Gastrocnemius medialis (tissue), 4 donors: ENCODE results near the gene PRM1. TPM values are rescaled to one million over a fixed set of nuclear protein-coding genes. Genes with fewer than 3 reads are reported as not detected.

ENCODE experiments used
- ATAC-seq, 2 donors: fragments of 150-250 bp; one replicate each; pipeline ENCODE4 v1.9.1; 2016
- DNase-seq, 2 donors: peaks; one replicate each; pipeline ENCODE4 v3.0.0-alpha.2; 2019
- H3K27ac ChIP-seq, 4 donors: fragments of 200-600 bp; sonication (generic); 1 replicate in 1 of 4; 2 replicates in 3 of 4; pipeline ENCODE4 v1.5.1; 2016 to 2018; ENCODE audit warnings: mild to moderate bottlenecking in 2 of 4, moderate library complexity in 1 of 4
- H3K27me3 ChIP-seq, 3 donors: fragments of 200-600 bp; sonication (generic) in 2 of 3; 1 replicate in 1 of 3; 2 replicates in 2 of 3; pipeline versions ENCODE4 v1.5.1 to v1.6.0; 2016 to 2019; ENCODE audit warnings: mild to moderate bottlenecking in 1 of 3, moderate library complexity in 1 of 3
- H3K36me3 ChIP-seq, 2 donors: fragments of 200-600 bp; sonication (generic) in 1 of 2; one replicate each; pipeline ENCODE4 v1.5.1; 2017 to 2018
- H3K4me1 ChIP-seq, 2 donors: fragments of 200-600 bp; sonication (generic) in 1 of 2; one replicate each; pipeline ENCODE4 v1.5.1; 2016 to 2017; ENCODE audit warnings: mild to moderate bottlenecking in 2 of 2
- H3K4me3 ChIP-seq, 4 donors: fragments of 200-600 bp; sonication (generic) in 3 of 4; 1 replicate in 1 of 4; 2 replicates in 3 of 4; pipeline ENCODE4 v1.5.1; 2016 to 2019; ENCODE audit warnings: mild to moderate bottlenecking in 2 of 4
- H3K9me3 ChIP-seq, 3 donors: fragments of 200-600 bp; sonication (generic) in 2 of 3; 1 replicate in 1 of 3; 2 replicates in 2 of 3; pipeline ENCODE4 v1.5.1; 2016 to 2019
- POLR2A ChIP-seq, 2 donors: fragments of 450-650 bp; IDR thresholded peaks; one replicate each; pipeline ENCODE4 v1.6.1; 2017; ENCODE audit warnings: antibody characterized with exemption in 2 of 2, mild to moderate bottlenecking in 2 of 2, moderate library complexity in 2 of 2
- in situ Hi-C, 4 donors: fragments of 200-750 bp; cut with MboI; loops; one replicate each; pipeline versions ENCODE4 v1.15.0 to v1.8.0; 2017; ENCODE audit warnings: low sequenced_read_pairs in 4 of 4
- intact Hi-C: fragments of 100-400 bp; cut with DNase I; formaldehyde crosslinking; loops from one replicate; pipeline ENCODE4 v1.15.1; 2023; ENCODE audit warnings: low total_unique reads
- total RNA-seq, 4 donors: library from RNA; depleted of rRNA; stranded (reverse); fragments of >200 nt; gene quantifications; one replicate each; pipeline versions ENCODE4 v1.1.0 to v1.2.3, GENCODE V29; 2016
- TF ChIP-seq, protein P1 (sequence below), 5 experiments: fragments of 450-650 bp in 3 of 5; fragments of 200-600 bp in 2 of 5; sonication (generic) in 2 of 5; IDR thresholded peaks in 4 of 5; conservative IDR thresholded peaks in 1 of 5; 1 replicate in 4 of 5; 2 replicates in 1 of 5; pipeline ENCODE4 v1.5.1; 2016 to 2019; ENCODE audit warnings: antibody characterized with exemption in 5 of 5, mild to moderate bottlenecking in 3 of 5, moderate library complexity in 3 of 5

The PRM1 gene
- total RNA-seq, 4 donors from 2014 or later: not detected

DNA sequence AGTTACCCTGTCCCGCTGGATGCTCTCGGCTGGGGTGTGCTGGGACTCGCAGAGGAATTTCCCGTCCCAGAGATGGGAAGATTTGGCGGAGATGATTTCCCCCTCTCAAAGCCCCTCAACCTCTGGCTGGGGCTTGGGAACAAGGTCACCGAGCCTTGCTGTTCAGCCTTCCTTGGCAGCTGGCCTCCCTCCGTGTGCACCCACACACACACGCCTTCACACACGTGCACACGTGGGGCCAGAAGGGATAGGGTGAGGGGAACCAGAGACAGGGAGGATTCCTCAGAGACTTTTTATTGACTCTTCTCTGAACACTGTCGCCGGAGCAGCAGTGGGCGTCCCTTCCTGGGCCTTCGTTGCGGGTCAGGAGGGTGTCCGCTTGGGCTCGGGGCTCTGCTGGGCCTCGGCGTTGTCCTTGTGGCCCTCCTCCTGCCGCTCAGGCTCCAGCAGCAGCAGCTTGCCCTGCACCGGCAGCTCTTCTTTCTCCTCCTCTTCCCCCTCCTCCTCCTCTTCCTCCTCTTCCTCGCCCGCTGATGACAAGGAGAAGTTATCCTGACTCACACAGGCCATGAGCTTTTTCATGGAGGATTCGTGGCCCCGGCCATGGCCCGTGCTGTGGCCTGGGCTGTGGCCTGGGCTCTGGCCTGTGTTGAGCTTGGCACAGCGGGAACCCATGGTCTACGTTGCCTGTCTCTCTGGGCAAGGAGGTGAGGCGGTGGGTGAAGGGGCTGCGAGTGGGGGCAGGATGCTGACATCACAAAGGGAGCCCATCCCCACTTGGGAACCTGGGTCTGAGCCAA, 8.0 kb downstream of the PRM1 start, which contains the start of gene PRM3:
Gene PRM3, minus strand, starts transcription at position 709 of the 800 bp plus-strand sequence. Its CDS starts 34 bp downstream, at position 675.
- Histone ChIP-seq H3K4me1 (no peaks in the 10 kb centered on the region), H3K9me3 (no peaks in the 10 kb centered on the region), H3K27me3 (no peaks in the 10 kb centered on the region), H3K36me3 (no peaks in the 10 kb centered on the region), H3K4me3 (no peak within 1 kb of the TSS), H3K27ac (no peak within 1 kb of the TSS)
- ATAC-seq: no peak
- intact Hi-C loops: no loop called here
- no peak for DNase-seq
- in situ Hi-C loops: no loop called here
- TF ChIP-seq POLR2A (IDR thresholded peaks at IDR 0.05): no peak
- TF ChIP-seq, protein P1, sequence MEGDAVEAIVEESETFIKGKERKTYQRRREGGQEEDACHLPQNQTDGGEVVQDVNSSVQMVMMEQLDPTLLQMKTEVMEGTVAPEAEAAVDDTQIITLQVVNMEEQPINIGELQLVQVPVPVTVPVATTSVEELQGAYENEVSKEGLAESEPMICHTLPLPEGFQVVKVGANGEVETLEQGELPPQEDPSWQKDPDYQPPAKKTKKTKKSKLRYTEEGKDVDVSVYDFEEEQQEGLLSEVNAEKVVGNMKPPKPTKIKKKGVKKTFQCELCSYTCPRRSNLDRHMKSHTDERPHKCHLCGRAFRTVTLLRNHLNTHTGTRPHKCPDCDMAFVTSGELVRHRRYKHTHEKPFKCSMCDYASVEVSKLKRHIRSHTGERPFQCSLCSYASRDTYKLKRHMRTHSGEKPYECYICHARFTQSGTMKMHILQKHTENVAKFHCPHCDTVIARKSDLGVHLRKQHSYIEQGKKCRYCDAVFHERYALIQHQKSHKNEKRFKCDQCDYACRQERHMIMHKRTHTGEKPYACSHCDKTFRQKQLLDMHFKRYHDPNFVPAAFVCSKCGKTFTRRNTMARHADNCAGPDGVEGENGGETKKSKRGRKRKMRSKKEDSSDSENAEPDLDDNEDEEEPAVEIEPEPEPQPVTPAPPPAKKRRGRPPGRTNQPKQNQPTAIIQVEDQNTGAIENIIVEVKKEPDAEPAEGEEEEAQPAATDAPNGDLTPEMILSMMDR (IDR thresholded peaks at IDR 0.05 in 4 of 5, conservative IDR thresholded peaks at IDR 0.05 in 1 of 5): no peak

DNA sequence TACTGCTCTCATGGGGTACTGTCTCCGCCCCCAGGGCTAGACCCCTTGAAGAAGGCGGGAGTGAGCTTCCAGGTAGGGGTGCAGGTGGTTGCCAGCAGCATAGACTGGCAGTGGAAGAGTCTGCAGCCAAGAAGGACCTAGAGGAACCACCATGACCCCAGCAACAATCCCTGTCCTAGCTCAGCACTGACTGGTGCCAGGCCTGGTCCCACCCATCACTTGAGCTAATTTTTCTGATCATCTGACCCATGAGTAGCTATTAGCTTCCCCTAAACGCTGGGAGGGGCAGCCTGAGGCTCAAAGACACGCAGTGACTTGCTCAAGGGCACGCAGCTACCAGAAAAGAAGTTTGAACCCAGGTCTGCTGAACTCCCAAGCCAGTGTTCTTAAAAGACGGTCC, 8.6 kb downstream of the PRM1 start:
- Histone ChIP-seq H3K4me3 (no peak overlapping the region), H3K9me3 (no peaks in the 10 kb centered on the region), H3K27ac (no peak overlapping the region), H3K27me3 (no peaks in the 10 kb centered on the region), H3K4me1 (no peaks in the 10 kb centered on the region), H3K36me3 (no peaks in the 10 kb centered on the region)
- intact Hi-C loops (no loop called here), in situ Hi-C loops (no loop called here)
- TF ChIP-seq, protein P1 (IDR thresholded peaks at IDR 0.05 in 4 of 5, conservative IDR thresholded peaks at IDR 0.05 in 1 of 5): no peak
- TF ChIP-seq POLR2A (IDR thresholded peaks at IDR 0.05): no peak
- DNase-seq (no peak), ATAC-seq (no peak)

DNA sequence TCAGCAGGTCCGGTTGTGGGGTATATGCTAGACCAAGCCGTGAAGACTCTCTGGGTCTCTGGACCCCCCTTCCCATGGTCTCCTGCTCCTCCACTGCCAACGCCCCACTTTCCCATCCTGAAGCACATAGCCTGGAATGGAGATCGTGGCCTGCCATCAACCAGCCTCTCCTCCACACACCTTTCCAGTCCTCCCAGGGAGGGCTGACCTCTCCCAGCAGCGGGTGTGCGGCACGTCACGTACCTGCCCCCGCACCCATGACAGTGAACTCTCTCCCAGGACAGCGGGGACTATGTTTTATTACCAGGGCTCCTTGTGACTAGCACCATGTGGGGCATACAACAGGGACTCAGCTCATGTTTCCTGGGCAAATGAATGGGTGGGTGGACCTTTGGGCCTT, 9.5 kb downstream of the PRM1 start:
- TF ChIP-seq POLR2A (IDR thresholded peaks at IDR 0.05): no peak
- TF ChIP-seq, protein P1 (IDR thresholded peaks at IDR 0.05 in 4 of 5, conservative IDR thresholded peaks at IDR 0.05 in 1 of 5): no peak
- no peak for ATAC-seq
- no peak for DNase-seq

DNA sequence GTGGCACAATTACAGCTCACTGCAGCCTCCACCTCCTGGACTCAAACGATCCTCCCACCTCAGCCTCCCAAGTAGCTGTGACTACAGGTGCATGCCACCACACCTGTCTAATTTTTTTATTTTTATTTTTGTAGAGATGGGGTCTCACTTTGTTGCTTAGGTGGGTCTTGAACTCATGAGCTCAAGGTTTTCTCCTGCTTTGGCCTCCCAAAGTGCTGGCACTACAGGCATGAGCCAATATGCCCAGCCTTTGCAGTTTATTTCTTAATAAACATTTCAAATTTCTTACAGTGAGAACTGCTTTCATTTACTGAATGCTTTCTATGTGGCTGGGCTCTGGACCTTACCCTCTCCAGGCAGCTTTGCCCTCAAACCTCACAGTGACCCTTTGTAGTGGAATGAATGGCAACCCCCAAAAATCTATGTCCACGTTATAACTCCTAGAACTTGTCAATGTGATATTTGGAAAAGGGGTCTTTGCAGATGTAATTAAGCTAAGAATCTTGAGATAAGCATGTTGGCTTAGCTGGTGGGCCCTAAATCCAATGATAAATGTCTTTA, 10.4 kb downstream of the PRM1 start:
- H3K27me3 ChIP-seq: no peaks in the 10 kb centered on the region
- intact Hi-C loops: no loop called here
- in situ Hi-C loops: no loop called here

More for the DNA sequence above, 9.5 kb downstream of the PRM1 start:
- Histone ChIP-seq H3K36me3 (no peaks in the 10 kb centered on the region), H3K27me3 (no peaks in the 10 kb centered on the region), H3K9me3 (no peaks in the 10 kb centered on the region), H3K4me1 (no peaks in the 10 kb centered on the region), H3K4me3 (no peak overlapping the region), H3K27ac (no peak overlapping the region)
- intact Hi-C loops: no loop called here
- in situ Hi-C loops: no loop called here

More for the DNA sequence above, 10.4 kb downstream of the PRM1 start:
- no peak overlapping the region for H3K4me3 ChIP-seq
- no peaks in the 10 kb centered on the region for H3K36me3 ChIP-seq
- H3K9me3 ChIP-seq: no peaks in the 10 kb centered on the region
- ATAC-seq (no peak), DNase-seq (no peak)
- H3K4me1 ChIP-seq: no peaks in the 10 kb centered on the region
- no peak overlapping the region for H3K27ac ChIP-seq
- TF ChIP-seq, protein P1 (IDR thresholded peaks at IDR 0.05 in 4 of 5, conservative IDR thresholded peaks at IDR 0.05 in 1 of 5): no peak
- no peak for TF ChIP-seq POLR2A (IDR thresholded peaks at IDR 0.05)
